NCI-H460 (cell line): Measurements from ENCODE around the gene CNOT3. TPM values are rescaled to one million over a fixed set of nuclear protein-coding genes. Genes with fewer than 3 reads are reported as not detected.
"Not testable (repeated sequence)": the region's sequence is repeated elsewhere in the genome, so short reads cannot be mapped to it uniquely, and the experiment has no call there.

Experiments used
- DNase-seq: peaks from one replicate; pipeline ENCODE4 v3.0.0-alpha.2; 2016; ENCODE audit warnings: low read depth; ENCODE audit errors: extremely low read depth
- total RNA-seq: library from RNA; depleted of rRNA; stranded (reverse); fragments of >200 nt; shearing (Covaris generic); gene quantifications from 2 replicates; pipeline ENCODE4 v1.2.3, GENCODE V29; 2014

The CNOT3 gene
- total RNA-seq, 1 experiment from 2014 or later: 12.3 TPM

DNA sequence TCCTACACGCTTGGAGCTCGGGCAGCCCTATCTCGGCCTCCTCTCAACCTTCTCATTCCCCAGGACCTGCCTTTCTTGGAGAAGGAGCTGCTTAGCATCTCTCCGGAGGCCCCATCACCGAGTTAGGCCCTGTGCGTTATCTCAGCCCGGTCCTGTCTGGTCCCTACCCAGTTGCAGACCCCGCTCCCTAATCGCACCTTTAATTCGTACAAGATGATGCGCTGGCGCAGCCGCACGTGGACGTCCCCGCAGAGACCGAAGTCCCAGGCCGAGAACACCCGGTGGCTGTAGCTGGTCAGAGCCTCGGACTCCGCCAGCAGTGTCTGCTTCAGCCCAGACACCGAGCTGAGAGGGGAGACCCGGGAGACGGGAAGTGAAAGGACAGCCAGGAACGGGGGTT is 27.7 kb downstream of the CNOT3 start:
- no peak for DNase-seq

DNA sequence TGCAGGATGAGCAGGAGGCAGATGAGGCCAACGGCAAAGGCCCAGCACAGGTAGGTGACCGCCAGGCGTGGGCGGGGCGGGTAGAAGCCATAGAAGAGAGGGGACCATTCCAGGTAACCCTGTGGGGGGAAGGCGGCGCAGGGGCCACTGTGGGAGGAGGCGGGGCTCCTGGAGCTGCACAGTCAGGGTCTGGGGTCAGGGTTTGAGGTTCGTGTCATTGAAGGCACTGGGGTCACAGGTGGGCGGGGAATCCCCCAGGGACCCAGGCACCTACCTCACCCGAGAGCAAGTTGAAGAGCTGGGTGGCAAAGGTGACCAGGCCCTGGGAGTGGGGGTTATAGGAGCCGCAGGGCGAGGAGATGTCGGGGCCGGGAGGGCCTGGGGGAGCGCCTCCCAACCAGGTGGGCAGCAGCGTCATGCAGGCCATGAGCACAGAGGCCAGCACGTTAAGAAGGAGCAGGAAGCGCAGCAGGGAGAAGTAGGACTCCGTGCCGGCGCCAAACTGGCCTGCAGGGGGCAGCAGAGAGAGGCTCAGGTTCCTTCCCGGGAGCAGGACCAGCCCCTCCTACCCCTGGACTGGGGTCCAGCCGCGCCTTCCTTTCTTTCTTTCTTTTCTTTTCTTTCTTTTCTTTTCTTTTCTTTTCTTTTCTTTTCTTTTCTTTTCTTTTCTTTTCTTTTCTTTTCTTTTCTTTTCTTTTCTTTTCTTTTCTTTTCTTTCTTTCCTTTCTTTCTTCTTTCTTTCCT is 30.8 kb downstream of the CNOT3 start:
- DNase-seq: peak; percentile 75

DNA sequence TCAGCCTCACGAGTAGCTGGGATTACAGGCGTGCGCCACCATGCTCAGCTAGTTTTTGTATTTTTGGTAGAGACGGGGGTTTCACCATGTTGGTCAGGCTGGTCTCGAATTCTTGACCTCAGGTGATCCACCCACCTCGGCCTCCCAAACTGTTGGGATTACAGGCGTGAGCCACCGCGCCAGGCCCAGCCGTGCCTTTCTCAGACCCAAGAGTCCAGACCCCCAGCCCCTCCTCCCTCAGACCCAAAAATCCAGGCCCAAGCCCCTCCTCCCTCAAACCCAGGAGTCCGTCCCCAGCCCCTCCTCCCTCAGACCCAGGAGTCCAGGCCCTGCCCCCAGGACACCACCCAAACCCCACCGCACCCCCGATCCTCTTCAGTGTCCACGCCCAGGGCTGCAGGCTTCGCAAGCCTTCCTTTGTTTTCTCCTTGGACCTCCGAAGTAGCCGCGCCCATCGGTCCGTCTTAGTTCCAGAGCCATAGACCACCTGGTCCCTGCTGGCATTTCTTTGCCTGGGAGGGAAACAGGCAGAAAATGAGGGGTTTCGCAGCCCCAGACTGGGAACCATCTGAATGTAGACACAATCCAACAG is 31.7 kb downstream of the CNOT3 start:
- DNase-seq: no peak

DNA sequence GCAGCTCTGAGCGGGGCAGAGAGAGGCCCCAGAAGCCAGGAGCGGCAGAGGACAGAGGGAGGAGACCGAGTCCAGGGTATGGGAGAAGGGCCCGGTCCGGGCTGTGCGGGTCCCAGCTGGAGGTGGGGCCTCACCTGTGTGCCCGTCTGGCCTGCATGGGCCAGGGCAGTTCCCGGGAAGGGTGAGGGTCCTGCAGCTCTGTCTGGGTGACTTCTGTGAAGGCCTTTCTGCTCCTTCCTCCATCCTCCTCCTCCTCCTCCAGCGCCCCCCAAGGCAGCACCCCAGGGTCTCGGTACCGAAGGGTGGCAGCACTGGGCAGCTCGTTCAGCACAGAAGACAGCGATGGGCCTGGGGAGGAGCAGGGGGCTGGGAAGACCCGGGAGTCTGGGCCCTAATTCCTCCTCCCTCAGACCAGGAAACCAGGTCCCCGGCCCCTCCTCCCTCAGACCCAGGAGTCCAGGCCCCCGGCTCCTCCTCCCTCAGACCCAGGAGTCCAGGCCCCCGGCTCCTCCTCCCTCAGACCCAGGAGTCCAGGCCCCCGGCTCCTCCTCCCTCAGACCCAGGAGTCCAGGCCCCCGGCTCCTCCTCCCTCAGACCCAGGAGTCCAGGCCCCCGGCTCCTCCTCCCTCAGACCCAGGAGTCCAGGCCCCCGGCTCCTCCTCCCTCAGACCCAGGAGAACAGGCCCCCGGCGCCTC is 34.3 kb downstream of the CNOT3 start:
- DNase-seq: not testable (repeated sequence)

DNA sequence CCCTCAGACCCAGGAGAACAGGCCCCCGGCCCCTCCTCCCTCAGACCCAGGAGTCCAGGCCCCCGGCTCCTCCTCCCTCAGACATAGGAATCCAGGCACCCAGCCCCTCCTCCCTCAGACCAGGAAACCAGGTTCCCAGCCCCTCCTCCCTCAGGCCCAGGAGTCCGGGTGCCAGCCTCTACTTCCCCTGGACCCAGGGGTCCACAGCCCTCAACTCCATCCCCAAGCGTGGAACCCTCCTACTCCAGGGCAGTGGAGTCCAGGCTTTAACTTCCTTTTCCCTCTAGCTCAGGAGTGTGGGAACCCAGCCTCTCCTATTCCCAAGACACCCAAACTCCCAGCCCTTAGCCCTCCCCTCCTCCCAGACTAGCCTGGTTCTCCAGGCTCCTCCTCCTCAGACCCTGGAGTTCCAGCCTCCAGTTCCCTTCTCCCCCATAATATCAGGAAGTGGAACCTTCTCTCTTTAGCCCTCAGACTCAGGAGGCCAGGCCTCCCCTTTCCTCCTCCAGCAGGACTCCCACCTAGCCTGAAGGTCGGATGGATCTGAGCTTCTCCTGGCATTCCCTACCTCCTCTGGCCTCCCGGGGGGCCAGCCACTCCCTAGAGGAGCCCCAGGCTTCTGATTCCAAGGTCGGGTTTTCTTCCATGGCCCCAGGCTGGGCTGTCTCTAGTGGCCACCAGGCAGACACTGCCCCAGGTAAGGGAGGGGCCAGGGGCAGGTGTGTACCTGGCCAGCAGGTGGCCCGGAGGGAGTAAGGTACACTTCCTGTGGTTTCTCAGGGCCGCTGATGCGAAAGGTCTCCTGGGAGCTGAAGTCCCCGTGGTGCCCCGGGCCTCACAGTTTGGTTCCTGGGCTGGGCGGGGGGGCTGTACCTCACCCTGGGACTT is 35.2 kb downstream of the CNOT3 start, which contains the start of gene TMC4:
Gene TMC4, minus strand, starts transcription at position 690 of the 888 bp plus-strand sequence. Its CDS starts 43 bp downstream, at position 647.
- DNase-seq: no peak

DNA sequence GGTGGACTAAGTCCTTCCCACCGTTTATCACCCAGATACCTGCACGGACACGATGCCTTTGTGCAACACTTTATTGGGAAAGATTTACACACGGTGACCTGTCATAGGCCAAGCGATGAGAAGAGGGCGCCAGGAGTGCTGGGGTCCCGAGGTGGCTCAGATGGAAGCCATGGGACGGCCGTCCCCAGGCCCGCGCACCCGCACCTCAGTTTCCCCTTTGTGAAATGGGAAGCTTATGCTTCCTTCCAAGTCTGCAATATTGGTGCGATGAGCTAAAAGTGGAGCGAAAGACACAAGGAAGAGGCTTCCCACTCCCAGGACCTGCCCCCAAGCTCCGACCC is 35.8 kb downstream of the CNOT3 start:
- no peak for DNase-seq

DNA sequence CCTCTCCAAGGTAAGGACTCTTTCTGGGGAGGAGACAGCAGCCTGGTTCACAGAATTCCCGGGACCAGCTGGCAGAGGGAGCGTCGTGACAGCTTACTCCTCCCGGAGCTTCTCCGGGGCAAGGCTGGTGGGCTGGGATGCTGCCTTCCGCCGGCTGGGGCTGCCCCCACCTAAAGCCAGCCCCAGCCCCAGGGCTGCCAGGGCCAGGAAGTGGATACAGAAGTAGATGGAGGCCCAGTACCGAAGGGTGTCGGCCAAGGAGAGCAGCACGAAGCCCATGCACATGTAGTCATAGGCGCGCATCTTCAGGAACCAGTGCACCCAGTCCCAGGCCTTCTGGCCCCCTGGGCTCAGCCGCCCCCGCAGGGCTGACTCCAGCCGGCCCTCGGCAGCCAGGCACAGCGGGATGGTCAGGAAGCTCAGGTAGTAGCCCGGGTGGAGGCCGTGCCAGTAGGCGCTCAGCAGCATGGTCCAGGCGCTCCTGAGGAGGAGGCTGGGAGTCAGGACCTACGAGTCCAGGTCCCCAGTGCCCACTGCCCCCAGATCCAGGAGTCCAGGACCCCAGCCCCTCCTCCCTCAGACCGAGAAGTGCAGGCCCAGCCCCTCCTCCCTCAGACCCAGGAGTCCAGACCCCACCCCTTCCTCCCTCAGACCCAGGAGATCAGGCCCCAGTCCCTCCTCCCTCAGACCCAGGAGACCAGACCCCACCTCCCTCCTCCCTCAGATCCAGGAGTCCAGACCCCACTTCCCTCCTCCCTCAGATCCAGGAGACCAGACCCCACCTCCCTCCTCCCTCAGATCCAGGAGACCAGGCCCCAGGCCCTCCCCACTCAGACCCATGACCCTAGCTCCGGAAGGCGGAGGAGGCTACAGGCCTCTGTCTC is 36.6 kb downstream of the CNOT3 start:
- DNase-seq: no peak

DNA sequence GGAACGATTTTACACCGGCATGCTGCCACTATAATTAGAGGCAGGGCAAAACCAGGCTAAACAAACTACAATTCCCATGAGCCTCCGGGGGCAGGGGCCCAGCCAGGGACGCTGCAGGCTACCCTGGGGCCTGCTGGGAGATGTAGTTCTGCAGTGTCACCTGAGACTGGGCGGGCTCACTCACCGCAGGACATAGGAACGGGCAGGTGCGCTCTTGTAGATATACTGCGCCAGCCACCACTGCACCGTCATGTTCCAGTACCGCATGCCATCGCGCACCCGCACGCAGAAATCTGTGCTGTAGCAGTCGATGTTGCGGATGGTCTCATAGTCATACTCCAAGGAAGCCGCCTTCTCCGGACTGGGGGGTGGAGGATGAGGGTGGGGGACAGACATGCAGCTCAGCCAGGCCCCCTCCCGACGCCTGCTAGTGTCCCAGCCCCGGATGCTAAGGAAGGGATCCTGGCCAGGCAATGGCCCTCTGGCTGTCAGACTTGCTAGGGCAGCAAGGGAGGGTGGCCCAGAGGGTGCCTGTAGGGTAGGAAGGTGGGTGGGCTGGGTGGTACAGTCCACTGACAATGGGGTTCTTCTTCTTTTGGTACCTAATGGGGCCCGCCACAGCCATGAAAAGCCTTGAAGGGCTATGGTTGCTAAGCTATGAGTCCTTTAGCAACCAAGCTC is 41.2 kb downstream of the CNOT3 start:
- no peak for DNase-seq

DNA sequence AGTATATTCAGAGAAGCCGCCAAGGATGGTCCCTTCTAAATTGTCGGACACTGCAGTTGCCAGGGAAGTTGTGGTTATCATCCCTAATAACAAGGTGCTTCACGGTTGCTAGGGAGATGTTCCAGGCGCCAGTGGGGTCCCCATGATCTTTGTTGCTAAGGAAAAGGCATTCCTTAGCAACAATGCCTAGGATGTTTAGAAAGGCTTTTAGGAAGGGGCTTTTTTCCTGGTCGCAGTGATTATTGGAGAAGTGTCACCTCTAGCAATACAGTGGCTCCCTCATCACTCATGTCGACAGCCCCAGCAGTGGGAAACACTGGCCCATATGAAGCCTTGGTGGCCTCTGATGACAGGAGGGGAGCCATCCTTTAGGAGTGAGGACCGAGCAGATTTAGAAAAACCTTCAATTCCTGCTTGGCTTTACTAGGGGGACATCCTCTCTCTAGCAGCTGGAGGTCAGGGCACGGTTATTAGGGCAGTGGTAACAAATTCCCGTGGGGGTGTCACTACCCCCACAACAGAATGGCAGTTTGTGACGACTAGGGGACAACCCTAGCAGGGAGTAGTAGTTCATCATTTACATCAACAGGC is 41.8 kb downstream of the CNOT3 start:
- no peak for DNase-seq

DNA sequence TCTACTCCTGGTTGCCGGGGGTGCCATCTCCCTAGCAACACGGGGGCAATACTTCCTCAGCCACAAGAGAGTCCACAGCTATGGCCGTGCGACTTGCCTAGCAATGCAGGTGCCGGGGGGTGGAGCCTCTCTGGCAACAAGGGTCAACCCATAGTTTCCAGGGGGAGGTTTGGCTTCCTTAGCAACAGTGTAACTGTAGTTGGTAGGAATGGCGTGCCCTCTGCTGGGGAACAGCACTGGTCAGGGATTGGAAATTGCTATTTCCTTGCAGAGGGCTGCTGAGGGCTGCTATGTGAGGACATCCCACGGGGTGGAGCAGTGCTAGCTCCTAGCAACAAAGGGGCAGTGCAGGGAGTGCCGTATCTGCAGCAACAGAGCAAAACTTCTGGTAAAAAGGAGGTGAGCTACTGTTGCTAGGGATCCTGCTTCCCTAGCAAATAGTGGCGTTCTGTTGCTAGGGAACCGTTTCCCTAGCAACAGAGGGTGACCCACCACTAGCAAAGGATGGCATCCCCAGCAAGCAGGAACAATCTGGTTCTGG is 42.4 kb downstream of the CNOT3 start:
- no peak for DNase-seq

DNA sequence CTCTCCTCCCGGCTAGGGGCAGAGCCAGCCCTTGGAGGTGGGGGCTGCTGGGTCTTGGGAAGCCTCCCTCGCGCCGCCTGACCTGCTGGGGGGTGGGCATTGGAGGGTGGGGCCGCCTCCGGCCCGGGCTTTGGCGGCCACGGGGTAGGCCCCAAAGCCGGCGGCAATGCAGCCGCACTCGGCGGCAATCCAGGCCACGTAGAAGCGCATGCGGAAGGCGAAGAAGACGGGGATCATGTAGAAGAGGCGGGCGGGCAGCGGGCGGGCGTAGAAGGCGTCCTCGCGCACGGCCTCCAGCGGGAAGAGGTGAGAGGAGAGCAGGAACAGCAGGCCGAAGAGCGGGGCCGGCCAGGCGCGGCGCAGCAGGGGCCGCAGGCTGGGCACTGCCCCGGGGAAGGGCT is 43.1 kb downstream of the CNOT3 start:
- no peak for DNase-seq

DNA sequence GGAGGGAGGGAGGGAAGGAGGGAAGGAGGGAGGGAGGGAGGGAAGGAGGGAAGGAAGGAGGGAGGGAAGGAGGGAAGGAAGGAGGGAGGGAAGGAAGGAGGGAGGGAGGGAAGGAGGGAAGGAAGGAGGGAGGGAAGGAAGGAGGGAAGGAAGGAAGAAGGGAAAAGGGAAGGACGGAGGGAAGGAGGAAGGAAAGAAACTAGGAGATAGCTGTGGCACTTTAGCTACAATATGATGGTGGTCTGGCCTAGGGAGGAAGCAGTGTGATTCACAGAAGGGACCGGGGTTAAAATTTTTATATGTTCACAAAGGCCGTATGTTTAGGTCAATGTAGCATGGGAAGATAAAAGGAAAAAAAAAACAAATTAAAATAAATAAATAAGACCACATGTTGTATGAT is 44.3 kb downstream of the CNOT3 start:
- DNase-seq: not testable (repeated sequence)

DNA sequence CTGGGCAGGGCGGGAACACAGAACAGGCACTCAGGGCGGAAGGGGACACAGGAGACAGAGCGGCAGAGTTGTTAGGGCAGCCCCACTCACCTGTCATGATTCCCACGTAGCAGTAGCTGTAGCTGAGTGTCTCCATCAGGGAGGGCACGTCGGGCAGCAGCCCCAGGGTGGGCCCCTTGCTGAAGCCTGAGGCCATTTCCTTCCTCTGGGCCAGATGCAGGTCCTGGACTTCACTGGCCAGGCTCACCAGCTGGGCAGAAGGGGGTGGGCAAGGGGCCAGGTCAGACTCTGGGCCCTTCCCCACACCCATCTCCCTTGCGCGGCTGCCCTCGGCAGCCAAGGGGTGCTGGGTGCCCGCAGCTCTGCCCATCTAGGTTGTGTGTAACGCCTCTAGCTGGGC is 45.9 kb downstream of the CNOT3 start:
- no peak for DNase-seq

DNA sequence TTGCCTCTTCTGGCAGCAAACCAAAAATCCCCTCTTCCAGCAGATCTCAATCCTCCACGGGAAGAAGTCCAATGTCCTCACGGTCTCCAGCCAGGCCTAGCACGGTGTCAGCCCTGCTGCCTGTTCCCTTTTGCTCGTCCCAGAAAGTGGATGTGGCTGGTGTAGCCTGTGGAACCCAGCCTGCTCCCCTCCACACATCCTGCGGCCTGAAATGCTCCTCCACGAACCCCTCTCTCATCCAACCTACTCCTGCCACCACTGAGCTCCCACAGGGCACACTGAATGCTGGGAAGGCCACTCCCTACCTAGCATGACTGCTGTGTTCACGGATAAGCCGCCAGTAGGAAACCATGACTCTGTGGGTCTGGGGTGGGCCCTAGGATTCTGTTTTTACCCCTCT is 48.8 kb downstream of the CNOT3 start:
- no peak for DNase-seq

DNA sequence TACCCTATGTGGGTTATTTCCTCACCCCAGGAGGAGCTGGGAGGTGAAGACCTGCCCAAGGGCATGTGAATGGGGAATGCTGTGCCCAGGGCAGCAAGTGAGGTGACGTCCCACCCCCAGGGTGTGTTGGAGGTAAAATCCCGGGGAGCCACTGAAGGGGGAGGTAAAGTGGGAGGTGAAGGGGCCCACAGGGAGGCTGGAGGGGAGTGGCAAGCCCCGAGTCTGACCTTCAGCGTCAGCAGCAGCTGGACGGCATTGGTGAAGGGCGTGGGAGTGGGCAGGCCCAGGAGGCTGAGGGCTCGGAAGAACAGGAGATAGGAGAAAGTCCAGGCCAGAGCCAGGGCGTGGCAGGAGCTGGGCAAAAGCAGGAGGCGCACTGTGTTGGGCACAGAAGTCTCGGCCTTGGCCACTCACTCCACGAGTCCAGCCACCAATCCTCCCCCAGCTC is 49.4 kb downstream of the CNOT3 start:
- no peak for DNase-seq

DNA sequence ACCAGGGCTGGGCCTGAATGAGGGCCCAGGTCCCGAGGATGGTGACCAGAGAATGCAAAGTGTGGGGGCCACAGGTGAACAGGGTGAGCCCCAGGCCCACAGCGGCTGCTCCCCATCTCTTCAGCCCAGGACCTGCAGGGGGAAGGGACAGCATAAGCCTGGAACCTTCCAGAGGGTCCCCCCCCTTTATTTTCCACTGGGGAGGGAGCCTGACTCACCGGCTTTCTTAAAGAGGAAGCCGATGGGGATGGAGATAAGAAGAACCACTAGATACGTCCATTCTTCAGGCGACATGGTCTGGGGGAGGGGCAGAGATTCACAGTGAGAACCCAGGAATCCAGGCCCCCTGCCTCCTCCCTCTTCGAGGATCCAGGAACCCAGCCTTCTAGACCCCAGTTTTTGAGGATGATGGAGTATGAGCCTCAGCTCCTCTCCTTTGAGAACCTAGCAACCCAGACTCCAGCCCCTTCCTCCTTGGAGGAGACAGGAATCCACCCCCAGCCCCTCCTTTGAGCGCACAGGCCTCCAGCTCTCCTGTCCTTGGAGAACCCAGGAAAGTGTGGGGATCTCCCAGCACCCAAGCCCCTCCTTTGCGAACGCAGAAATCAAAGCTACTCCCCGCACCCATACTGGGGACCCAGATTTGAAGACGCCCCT is 50.8 kb downstream of the CNOT3 start:
- no peak for DNase-seq

DNA sequence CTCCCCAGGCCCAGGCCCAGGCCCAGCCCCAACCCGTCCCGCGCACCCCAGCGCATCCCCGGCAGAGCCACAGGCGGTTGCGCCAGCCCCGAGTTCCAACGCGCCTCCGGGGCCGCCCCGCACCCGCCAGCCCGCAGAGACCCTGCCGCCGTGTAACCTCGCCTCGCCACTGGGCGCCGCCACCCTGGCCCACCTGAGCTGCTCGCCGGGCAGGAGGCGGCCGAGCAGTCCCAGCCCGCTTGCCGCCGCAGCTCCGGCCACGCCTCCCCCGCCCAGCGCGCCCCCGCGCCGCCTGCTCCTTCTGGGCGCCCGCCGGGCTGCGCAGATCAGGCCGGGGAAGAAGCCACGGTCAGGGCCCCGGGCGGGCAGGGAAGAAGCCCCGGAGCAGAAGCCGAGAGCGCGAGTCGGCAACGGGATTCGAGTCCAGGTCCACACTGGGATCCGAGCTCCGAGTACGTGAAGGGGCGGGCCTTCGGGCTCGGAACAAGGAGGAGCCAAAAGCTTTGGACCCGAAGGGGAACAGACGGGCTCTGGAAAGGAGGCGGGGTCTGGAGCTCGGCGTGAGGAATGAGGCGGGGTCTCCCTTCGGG is 51.7 kb downstream of the CNOT3 start, which contains the start of gene MBOAT7:
Gene MBOAT7, minus strand, starts transcription at position 436 of the 590 bp plus-strand sequence. CDS start 1,072 bp downstream, outside the sequence.
- DNase-seq: no peak
